GM19023 (cell line): ENCODE measurements around the gene STK10.
A peak's percentile ranks its signal among the peaks of the same experiment; 100 is the strongest.

ENCODE experiments used
- ATAC-seq: cut with Tn5 transposase; IDR thresholded peaks from one replicate; pipeline ENCODE4 v1.9.1; 2021; ENCODE audit warnings: mild to moderate bottlenecking, moderate library complexity; ENCODE audit not compliant: unreplicated experiment

The STK10 gene

DNA sequence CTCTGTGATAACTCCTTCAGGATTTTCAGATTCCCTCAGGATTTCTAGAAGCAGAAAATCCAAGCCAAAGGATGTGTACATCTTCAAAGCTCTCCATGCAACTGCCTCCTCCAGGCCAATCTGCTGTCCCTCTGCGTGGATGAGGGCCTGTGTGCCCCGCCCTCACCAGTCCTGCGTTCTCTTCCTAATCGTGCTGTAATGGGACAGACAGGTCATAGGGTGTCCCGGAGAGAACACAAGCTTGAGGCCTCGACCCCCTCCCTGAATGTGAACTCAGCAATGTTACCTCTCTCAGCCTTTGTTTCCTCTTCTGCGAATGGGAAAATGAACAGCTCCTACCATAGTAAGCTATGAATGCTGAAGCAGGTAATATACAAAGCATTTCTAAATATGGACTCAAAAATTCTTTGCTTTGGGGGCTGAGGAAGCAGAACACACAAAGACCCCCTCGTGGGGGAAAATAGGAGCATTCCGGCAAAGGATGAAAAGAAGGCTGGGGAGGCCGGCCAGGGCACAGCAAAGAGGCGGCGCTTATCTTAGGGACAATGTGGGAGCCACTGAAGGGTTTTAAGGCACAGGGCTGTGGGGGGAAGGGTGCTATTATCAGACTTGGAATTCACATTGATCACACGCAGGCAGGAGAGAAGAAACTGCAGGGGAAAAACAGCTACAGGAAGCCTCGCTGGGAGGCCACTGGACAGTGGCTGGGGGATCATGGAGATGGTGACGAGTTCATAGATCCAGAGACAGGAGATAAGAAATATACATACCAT lies 124.4 kb downstream of the STK10 start:
- ATAC-seq: no peak

DNA sequence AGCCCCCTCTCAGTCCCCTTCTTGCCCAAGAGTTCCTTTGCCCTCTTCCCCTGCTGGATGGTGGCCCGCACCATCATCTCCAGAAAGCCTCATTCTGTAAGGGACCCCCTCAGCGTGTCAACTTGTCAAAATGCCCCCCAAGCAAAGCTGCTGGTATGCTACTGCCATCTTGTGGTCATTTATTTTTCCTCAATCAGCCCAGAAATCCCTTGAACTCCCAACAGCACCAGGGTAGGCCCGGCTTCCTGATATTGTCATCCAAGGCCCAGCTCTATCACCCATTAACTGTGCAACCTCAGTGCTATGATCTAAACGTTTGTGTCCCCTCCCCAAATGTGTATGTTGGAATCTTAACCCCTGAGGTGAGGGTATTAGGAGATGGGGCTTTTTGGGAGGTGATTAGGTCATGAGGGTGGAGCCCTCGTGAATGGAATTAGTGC lies 128.3 kb downstream of the STK10 start:
- no peak for ATAC-seq

DNA sequence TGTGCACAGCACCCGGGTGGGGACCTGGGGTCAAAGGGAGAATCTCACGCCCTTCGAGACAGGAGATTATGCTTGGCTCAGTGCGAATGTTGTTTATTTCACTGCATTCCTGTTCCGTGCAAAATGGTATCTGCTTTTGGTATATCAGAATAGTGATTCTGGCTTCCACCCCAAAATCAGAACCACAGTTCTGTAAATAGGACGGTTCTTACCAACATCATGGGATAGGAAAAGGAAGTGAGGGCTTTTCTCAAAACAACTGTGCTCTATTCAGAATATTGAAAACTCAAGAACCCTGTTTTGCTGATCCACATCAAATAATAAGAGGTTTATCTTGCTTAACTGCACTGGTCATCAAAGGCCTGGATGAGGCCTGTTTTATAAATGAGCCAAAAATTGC lies 129.9 kb downstream of the STK10 start:
- no peak for ATAC-seq

DNA sequence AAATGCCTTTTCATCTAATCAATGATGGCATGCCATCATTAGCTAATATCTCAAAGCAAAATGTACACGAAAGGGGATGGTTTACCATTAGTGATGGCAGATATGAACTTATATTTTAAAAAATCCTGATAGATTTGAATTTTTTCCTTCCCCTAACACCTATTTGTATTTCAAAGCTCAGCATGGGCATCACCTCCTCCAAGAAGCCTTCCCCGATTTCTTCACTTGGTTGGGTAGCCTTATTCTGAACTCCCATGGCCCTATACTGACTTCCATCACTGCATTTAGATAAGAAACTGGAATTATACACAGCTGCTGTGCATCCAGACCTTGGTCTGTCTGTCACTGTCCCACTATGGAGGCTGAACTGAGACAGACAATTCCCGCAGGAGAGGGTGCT lies 132.0 kb downstream of the STK10 start:
- no peak for ATAC-seq

DNA sequence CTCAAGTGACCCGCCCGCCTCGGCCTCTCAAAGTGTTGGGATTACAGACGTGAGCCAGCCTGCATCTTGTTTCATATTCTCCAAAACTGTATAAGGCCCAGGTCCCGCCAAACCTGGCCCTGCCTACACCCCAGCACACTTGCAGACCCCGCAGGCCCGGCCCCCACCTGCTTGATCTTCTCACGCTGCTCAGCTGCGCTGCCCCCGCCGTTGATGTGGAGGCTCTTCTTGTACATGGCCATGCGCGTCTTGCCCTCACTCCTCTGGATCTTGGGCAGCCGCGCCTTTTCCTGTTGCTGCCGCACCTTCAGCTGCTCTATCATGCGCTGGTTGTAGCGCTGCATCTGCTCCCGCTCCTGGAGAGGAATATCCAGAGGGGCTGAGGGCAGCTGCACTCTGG lies 132.6 kb downstream of the STK10 start:
- ATAC-seq: no peak

DNA sequence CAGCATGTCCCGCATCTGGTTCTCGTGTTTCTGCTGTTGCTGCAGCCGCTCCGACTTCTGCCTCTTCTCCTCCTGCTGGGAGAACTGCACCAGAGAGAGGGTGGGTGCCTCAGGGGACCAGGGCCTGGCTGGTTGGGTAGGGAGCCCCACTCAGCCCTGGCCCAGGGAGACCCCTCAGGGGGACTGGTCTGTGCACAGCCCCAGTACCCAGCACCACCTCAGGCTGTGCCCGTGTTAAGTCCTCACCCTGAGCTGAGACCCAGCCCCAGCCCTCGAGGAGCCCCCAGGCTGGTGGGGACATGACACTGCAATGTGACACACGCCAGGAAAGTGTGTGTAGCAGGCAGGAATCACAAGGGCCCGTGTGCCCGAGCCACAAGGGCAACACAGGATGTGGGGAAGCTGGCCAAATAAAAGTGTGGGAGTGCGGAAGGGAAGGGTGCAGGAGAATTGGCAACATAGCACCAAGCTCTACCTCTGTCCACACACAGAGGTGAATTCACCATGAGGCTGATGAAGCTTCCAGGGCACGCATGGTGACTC lies 133.3 kb downstream of the STK10 start:
- ATAC-seq: no peak

DNA sequence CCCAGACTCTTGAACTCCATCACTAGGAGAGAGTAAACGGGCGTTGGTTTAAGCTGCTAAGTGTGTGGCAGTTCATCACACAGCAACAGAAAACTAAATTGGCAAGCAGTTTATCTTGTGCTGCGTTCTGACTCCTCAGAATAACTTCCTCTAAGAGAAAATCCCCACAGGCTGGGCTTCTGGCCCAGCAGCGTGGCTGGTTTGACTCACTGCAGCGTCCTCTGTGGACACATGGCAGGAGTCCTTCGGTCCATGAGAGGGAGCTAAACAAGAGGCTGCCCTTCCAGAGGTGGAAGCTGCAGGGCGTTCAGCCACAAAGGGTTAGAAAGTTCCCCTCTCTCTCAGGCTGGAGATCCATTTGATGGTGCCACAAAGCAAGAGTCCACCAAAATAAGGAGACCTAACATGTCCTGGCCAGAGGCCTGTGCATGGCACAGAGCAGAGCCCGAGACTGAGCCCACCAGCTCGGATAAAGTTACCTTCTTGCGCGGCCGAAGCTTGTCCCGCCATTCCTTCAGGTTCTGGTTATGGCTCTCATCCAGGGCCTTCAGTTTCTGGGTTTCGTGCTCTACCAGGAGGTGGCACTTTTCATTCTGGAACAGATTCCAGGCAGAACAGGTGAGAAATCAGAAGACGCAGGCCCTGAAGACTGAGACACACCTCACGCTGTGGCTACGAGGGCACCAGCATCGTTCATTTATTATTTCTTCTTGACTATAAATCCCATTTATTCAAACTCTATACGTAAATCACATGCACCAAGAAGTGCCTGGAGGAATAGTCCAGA lies 135.4 kb downstream of the STK10 start:
- no peak for ATAC-seq

DNA sequence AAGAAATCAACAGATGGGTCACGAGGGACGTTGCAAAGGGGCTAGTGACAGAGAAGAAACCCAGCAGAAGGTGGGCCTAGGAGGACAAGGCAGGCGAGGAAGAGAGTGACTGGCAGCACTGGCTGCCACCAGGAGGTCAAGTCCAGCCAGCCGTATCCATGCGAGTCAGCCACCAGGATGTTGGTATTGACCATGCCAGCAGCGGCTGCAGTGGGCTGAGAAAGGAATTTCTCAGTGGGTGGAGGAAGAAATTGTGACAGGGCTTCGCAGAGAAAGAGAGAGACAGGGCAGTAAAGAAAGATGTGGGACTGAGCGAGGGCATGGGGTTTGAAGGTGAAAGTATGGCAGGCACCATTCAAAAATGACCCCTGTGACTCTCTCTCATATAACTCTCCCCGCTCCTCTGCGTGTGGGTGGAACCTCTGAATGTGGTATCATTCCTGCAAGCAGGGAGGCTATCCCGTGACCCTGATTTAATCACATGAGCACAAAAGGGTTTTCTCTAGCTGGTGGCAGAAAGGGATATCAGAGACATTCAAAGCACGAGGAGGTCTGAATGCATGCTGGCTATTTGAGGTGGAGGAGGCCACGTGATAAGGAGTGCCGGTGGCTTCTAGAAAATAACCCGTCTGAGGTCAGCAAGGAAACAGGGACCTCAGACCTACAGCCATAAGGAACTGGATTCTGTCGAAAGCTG lies 136.2 kb downstream of the STK10 start:
- ATAC-seq: no peak

DNA sequence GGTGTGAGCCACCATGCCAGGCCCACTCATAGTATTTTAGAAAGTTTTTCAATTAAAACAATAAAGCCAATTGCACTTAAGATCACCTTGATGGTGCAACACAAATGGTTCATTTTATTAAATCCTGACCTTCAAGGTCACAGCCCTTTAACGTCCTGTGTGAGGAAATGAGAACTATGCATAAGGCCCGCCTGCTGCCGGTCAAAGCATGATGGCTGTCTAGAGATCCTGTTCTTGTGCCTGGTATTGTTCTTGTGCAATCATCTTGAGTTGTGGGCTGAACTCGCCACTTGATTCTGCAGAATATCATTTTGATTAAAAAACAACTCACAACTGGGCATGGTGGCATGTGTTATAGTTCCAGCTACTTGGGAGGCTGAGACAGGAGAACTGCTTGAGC lies 137.9 kb downstream of the STK10 start:
- no peak for ATAC-seq

DNA sequence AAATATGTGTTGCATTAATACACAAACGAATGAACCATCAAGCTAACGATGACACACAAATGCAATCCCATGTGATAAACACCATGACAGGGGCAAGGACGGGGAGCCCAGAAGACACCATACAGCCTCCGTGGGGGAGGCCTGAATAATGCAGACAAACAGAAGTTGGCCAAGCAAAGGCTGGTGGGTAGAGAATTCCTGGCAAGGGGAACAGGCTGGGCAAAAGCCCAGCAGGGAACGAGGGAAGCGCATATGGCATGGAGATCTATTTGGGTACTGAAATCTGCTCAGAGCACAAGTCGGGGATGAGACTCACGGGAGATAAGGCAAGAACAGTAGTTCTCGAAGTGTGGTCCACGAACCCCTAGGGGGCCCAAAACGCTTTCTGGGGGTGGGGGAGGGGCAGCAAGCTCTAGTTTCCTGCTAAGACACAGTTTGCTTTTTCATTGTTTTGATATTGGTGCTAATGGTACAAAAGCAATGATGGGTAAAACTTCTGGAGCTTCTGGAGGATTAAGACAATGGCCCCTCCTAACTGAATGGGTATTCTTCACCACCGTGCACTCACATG lies 138.7 kb downstream of the STK10 start:
- no peak for ATAC-seq

DNA sequence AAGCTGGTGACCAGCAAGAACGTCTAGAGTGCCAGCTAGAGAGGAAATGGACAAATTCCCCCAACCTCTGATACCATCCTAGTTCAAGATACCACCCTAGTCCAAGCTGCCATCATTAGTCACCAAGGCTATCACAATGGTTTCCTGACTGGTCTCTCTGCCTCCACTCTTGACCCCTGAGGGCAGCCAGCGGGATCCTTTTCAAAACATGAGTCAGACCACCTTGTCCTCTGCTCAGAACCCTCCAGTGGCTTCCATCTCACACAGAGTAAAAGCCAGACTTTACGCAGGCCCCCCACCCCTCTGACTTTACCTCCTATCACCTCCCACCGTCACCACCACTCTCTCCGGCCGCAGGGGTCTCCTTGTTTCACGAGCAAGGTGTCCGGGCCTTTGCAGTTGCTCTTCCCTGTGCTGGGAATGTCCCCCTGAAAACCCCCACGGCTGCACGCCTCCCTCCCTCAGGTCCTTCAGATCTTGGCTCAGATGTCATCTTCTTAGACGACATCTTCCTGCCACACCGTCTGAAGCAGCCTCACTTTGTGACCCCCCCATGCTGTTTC lies 139.4 kb downstream of the STK10 start:
- no peak for ATAC-seq

DNA sequence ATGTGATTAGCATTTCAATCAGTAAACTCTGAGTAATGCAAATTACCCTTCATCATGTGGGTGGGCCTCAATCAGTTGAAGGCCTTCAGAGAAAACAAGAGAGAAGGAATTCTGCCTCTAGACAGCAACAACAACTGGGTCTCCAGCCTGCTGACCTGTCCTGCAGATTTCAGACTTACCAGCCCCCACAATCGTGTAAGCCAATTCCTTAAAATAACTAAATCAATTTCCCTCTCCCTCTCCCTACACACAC lies 139.9 kb downstream of the STK10 start:
- no peak for ATAC-seq

DNA sequence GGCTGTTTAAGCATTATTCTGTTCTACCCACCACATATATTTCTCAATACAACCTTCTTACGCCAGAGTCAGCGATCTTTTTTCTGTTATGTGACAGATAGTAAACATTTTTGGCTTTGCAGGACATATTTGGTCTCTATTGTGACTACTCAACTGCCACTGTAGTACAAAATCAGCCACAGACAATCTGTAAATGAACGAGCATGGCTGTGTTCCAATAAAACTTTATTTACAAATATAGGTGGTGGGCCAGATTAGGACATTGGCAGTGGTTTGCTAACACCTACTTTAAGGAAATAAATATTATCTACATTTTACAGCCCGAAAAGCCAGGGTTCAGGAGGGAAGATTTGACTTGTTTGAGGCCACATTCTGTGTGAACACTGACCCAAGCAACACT lies 141.4 kb downstream of the STK10 start:
- no peak for ATAC-seq

DNA sequence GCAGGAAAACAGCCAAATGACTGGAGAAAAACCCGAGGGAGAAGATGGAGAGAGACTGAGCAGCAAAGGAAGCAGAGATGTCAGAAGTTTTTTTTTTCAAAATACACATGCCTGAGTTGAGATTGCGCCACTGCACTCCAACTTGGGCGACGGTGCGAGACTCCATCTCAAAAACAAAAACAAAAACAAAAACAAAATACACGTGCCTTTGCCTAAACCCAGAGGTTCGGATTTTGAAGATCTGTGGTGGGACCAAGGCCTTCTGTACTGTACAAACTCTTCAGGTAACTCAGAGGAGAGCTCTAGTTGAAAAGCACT lies 142.8 kb downstream of the STK10 start:
- no peak for ATAC-seq

DNA sequence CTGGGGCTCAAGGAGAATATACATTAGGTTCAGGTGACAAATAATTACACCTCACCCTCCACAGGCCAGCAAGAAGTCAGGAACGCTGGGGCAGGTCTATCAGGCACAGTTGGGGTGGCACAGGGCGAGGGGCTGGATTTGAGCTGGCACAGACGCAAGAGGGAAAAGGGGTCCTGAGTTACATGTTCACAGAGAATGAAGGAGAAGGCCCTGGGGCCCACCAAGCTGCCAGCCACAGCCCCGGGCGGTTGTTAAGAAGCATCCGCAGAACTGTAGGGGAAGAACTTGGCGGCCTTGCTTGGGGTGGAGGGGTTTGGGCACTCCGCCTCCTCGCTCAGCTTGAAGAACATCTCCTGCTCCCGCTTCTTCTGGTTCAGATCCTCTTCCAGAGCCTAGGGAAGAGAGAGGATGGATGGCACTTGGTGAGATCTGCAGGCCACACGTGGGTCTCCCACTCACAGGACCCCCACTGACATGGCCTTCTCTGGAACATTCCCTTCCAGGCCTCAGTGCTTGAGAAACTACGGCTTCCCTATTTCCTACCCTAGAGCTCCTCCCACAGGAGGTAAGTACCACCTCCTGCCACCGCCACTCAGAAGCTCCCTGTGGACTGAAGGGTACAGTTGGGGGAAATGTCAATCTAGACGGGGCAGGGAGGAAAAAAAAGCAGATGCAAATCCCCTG lies 143.3 kb downstream of the STK10 start:
- ATAC-seq: no peak

DNA sequence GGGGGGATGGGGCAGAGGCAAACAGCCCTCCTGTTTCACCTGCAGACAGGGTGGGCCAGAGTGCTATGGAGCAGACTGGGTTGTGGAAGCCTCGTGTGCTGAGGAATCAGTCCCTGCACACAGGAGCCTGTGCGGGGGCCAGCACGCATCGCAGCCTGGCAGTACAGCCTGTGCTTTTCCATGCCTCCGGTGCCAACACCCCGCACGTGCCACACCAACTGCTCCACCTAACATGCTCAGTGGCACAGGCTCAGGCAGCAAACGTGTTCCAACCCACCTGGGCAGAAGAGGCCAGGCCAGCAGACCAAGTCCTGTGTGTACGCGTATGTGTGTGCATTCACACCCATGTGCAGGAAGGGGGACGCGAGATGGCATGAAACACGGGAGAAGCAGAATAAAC lies 144.2 kb downstream of the STK10 start:
- ATAC-seq: no peak

DNA sequence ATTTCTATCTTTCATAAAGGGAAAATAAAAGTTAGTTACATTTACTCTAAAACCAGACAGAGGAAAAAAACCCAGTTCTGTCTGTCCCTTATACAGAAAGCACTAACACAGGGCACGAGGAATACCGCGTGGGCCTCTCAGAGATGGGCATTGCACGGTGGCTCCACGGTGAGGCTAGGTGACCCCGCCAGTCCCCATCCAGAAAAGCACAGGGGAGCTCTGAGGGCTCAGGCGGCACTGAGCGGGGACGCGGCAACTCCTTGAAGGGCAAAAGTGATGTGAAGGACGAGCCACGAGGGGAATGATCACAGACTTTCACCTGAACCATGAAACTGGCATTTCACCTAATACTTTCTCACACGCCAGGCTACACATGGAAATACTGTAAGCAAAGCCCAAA lies 145.8 kb downstream of the STK10 start:
- ATAC-seq: no peak

DNA sequence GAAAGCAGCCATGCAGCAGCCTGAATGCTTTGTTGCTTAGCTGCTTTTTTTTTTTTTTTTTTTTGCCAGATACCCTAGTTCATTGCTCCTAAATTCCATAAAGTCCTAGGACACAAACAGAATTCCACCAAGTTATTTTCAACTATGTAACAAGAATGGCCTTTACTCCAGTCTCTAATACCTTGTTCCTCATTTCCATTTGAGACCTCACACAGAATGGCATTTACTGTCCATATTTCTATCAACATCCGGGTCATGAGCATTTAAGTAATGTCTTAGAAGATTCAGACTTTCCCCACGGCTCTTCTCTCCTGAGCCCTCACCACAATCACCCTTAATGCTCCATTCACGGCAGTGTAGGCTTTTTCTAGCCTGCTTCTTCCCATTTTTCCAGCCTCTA lies 149.9 kb downstream of the STK10 start:
- ATAC-seq: no peak

DNA sequence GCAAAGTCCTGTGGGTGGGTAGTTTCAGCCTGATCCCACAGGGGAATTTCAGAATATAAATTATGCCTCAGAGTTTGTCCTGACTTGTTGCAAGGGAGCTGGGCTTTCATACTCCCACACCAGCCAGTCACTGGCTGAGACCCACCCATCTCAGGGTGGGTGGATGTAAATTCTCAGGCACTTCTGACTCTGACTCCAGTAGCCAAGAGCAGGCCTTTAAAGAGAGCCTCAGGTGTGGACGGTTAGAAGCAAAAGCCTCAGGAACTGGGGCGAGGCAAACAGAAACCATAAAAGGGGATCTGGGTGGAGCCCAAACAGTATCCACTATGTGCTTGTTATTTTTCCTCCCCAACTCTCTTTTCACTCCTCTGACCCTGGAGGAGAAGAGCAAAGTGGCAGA lies 153.0 kb downstream of the STK10 start:
- peak; percentile 95 for ATAC-seq

DNA sequence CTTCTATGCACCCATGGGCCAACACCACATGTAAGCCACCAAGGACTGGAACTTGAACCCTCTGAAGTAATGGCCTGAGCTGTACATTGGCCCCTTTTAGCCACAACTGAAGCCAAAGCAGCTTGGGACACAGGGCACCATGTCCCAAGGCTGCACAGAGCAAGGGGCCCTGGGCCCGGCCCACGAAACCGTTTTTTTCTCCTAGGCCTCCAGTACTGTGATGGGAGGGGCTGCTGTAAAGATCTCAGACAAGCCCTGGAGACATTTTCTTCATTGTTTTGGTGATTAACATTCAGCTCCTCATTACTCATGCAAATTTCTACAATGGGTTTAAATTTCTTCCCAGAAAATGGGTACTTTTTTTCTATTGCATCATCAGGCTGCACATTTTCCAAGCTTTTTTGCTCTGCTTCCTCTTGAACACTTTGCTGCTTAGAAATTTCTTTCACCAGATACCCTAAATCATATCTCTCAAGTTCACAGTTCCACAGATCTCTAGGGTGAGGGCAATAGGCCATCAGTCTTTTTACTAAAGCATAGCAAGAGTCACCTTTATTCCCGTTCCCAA lies 156.0 kb downstream of the STK10 start:
- ATAC-seq: no peak
